GM19099 (cell line): ENCODE measurements around the gene UBA52.

ENCODE experiments used
- POLR2A ChIP-seq: IDR thresholded peaks from 3 replicates; pipeline ENCODE4 v1.6.1; 2011; ENCODE audit warnings: low read depth; ENCODE audit not compliant: insufficient read length; ENCODE audit errors: extremely low read depth

UBA52 gene

GRCh38 chr19:18608805-18609716, 37.4 kb downstream of the UBA52 start:
- no peak for TF ChIP-seq POLR2A

- no peak for TF ChIP-seq POLR2A
Measured at GRCh38 chr19:18609717-18610051, 38.0 kb downstream of the UBA52 start.

DNA sequence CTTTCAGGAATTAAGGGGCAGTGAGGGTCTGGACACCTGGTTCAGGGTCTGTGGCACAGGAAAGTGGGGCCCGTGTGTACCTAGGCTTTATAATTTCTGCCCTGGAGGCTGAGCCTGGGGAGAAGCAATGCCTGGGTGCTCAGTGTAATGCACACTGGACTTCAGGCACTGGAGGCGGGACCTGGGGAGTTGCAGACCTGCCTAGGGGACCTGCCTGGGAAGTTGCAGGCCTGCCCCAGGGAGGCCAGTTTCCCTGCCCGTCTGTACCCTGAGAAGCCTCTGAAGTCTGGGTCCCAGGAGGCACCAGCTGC, 38.5 kb downstream of the UBA52 start:
- no peak for TF ChIP-seq POLR2A

DNA sequence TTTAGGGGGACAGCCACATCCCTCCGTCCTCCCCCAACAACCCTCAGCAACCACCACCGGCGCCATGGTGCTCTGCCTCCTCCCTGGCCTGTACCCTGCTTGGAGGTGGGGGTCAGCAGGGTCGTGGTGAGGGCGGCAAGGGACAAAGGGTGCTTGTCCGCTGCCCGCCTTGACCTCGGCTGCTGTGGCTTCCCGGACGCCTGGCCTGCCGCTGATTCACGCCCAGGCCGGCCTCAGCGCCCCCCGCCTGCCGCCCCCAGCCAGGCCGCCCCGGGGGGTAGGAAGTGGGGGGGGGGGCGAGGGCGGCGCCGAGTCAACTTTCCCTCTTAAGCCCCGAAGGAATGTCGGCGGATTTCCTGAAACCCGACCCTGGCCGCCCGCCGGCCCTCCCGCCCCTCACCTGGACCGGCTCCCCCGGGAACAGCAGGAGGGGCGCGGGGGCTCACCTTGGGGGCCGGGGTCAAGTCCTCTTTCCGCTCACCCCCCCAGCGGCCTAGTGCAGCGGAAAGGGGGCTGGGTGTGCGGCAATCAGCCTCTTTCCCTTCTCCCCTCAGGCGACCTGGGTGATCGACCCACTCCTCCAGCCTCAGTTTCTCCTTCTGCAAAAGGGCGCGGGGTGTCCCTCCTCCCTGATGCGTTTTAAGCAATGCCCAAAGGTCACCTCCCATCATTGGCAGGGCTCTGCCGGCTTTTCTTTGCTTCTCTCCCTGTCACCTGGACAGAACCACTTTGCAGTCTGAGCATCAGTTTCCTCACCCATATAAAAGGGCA, 39.1 kb downstream of the UBA52 start:
- no peak for TF ChIP-seq POLR2A

GRCh38 chr19:18611327-18612050, 39.8 kb downstream of the UBA52 start:
- TF ChIP-seq POLR2A, result no peak

DNA sequence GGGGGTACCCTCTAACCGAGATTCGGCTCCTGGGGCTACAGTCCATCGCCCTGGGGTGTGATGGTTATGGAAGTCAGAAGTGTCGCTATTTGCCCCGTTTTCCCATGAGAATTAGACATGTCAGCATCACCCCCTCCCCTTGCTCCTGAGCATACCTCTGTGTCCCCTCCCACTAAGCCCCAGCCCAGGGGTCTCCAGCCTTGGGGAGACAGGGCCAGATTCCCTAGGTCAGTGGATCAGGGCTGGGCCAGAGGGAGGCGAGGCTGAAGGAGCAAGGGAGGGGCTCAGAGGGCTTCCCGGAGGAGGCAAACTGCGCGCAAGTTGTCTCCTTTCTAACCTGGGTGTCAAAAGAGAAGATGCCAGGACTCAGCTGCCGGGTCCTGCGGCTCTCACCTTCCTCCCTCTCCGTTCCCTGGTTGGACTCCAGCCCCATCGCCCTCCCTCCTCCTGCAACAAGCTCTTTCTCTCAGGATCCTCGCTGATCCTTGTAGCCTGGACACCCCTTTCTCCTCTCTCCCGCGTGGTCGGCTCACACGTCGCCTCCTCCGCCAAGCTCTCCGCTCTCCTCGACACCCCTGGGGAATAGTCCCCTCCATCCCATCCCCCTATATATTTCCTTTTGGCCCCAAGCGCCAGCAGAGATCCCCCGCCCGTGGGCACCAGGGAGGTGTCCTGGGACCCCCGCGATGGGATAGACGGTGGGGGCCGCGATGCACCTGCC, 40.6 kb downstream of the UBA52 start:
- TF ChIP-seq POLR2A, result no peak

GRCh38 chr19:18612772-18613588, 41.3 kb downstream of the UBA52 start, which contains the start of gene TMEM59L:
TMEM59L (plus strand) TSS chr19:18612870; CDS start chr19:18612959, 89 bp downstream.
- no peak for TF ChIP-seq POLR2A

DNA sequence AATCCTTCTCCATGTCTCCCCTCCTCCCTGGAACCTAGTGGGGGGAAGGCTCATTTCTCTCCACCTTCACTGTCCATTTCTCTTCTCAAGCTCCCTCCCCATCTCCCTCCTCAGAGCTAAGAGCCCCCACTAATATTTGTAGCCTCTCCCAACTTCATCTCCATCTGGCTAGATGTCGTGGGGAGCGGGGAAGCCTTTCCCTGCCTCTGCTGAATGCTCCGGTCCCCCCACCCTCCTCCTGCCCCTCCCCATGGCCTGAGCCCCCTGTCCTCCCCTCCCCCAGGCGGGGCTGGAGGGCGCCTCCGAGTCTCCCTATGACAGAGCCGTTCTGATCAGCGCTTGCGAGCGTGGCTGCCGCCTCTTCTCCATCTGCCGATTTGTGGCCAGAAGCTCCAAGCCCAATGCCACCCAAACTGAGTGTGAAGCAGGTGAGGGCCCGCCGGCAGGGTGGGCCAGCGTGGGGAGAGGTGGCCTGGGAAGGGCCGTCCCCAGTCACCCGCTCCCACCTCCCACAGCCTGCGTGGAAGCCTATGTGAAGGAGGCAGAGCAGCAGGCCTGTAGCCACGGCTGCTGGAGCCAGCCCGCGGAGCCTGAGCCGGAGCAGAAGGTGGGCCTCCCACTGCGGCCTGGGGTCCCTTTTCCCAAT, 42.1 kb downstream of the UBA52 start:
- TF ChIP-seq POLR2A, result no peak

DNA sequence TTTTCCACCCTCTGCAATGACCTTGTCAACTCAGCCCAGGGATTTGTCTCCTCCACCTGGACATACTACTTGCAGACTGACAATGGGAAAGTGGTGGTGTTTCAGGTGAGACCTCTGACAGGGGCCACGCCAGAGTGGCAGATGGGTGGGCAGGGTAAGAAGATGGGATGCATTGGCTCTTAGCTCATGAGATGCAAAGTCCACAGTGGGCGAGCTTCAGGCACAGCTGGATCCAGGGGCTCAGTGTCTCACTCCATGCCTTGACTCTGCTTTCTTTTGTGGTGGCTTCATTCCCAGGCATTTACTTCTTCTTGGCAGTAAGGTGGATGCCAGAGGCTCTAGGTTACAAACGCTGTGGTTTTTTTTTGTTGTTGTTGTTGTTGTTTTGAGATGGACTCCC, 44.4 kb downstream of the UBA52 start:
- TF ChIP-seq POLR2A, result no peak

GRCh38 chr19:18617562-18617961, 45.9 kb downstream of the UBA52 start:
- TF ChIP-seq POLR2A, result no peak

GRCh38 chr19:18618236-18618635, 46.6 kb downstream of the UBA52 start:
- no peak for TF ChIP-seq POLR2A

DNA sequence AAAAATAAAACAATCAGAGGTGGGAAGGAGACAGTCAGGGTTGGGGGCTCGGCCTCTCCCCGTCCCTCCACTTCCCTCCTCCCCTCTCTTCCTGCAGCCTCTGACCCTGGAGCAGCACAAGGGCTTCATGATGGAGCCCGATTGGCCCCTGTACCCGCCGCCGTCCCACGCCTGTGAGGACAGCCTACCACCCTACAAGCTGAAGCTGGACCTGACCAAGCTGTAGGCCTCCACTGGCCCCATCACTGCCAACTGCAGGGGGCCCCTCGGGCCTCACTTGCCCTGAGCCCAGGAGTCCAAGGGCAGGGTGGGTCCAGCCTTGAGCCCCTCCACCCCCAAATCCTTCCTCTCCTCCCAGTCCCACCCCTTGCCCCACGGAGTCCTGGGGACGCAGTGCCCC, 48.7 kb downstream of the UBA52 start:
- TF ChIP-seq POLR2A, result no peak

- no peak for TF ChIP-seq POLR2A
Measured at GRCh38 chr19:18620902-18621301, 49.2 kb downstream of the UBA52 start.

GRCh38 chr19:18626906-18627305, 55.2 kb downstream of the UBA52 start:
- TF ChIP-seq POLR2A, result no peak
